ENCODE data around the gene IGSF9.

DNA sequence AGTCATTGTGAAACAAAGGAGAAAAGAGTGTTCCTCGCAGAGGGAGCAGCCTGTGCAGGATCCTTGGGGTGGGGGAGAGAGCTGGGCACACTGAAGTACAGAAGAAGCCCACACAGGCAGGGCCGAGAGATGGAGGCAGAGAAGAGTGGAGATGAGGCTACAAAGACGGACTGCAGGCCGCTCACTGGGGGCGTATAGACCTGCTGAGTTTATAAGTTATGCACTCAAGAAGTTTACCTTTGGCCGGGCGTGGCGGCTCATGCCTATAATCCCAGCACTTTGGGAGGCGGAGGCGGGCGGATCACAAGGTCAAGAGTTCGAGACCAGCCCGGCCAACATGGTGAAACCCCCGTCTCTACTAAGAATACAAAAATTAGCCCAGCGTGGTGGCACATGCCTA is 16.2 kb upstream of the IGSF9 start:
- TF ChIP-seq, protein P1, sequence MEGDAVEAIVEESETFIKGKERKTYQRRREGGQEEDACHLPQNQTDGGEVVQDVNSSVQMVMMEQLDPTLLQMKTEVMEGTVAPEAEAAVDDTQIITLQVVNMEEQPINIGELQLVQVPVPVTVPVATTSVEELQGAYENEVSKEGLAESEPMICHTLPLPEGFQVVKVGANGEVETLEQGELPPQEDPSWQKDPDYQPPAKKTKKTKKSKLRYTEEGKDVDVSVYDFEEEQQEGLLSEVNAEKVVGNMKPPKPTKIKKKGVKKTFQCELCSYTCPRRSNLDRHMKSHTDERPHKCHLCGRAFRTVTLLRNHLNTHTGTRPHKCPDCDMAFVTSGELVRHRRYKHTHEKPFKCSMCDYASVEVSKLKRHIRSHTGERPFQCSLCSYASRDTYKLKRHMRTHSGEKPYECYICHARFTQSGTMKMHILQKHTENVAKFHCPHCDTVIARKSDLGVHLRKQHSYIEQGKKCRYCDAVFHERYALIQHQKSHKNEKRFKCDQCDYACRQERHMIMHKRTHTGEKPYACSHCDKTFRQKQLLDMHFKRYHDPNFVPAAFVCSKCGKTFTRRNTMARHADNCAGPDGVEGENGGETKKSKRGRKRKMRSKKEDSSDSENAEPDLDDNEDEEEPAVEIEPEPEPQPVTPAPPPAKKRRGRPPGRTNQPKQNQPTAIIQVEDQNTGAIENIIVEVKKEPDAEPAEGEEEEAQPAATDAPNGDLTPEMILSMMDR (IDR thresholded peaks at IDR 0.05; ENCODE audit: low read depth, low read length, missing input control), result no peak
- TF ChIP-seq, protein P2, sequence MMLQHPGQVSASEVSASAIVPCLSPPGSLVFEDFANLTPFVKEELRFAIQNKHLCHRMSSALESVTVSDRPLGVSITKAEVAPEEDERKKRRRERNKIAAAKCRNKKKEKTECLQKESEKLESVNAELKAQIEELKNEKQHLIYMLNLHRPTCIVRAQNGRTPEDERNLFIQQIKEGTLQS (IDR thresholded peaks at IDR 0.05), result no peak
- TF ChIP-seq YY1 (IDR thresholded peaks at IDR 0.05) (no peak), RAD21 (IDR thresholded peaks at IDR 0.05) (no peak), SP1 (IDR thresholded peaks at IDR 0.05) (no peak), JUND (IDR thresholded peaks at IDR 0.05) (no peak)
- TF ChIP-seq, protein P3, sequence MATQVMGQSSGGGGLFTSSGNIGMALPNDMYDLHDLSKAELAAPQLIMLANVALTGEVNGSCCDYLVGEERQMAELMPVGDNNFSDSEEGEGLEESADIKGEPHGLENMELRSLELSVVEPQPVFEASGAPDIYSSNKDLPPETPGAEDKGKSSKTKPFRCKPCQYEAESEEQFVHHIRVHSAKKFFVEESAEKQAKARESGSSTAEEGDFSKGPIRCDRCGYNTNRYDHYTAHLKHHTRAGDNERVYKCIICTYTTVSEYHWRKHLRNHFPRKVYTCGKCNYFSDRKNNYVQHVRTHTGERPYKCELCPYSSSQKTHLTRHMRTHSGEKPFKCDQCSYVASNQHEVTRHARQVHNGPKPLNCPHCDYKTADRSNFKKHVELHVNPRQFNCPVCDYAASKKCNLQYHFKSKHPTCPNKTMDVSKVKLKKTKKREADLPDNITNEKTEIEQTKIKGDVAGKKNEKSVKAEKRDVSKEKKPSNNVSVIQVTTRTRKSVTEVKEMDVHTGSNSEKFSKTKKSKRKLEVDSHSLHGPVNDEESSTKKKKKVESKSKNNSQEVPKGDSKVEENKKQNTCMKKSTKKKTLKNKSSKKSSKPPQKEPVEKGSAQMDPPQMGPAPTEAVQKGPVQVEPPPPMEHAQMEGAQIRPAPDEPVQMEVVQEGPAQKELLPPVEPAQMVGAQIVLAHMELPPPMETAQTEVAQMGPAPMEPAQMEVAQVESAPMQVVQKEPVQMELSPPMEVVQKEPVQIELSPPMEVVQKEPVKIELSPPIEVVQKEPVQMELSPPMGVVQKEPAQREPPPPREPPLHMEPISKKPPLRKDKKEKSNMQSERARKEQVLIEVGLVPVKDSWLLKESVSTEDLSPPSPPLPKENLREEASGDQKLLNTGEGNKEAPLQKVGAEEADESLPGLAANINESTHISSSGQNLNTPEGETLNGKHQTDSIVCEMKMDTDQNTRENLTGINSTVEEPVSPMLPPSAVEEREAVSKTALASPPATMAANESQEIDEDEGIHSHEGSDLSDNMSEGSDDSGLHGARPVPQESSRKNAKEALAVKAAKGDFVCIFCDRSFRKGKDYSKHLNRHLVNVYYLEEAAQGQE (IDR thresholded peaks at IDR 0.05), result no peak
